Forelimb muscle (tissue), 1 donor: ENCODE measurements around the gene DDX49. TPM values are rescaled to one million over a fixed set of nuclear protein-coding genes. Genes with fewer than 3 reads are reported as not detected.
"Not testable (repeated sequence)": the region's sequence is repeated elsewhere in the genome, so short reads cannot be mapped to it uniquely, and the experiment has no call there.

Source experiments
- DNase-seq: peaks from one replicate; pipeline ENCODE4 v3.0.0-alpha.2; 2013; ENCODE audit warnings: low read depth
- polyA plus RNA-seq: library from polyadenylated mRNA; unstranded; fragments of 120-200 nt; gene quantifications from one replicate; pipeline ENCODE4 v1.2.1, GENCODE V29; 2013; ENCODE audit not compliant: insufficient read length

The DDX49 gene
- polyA plus RNA-seq, 1 donor, result 36.0 TPM

DNA sequence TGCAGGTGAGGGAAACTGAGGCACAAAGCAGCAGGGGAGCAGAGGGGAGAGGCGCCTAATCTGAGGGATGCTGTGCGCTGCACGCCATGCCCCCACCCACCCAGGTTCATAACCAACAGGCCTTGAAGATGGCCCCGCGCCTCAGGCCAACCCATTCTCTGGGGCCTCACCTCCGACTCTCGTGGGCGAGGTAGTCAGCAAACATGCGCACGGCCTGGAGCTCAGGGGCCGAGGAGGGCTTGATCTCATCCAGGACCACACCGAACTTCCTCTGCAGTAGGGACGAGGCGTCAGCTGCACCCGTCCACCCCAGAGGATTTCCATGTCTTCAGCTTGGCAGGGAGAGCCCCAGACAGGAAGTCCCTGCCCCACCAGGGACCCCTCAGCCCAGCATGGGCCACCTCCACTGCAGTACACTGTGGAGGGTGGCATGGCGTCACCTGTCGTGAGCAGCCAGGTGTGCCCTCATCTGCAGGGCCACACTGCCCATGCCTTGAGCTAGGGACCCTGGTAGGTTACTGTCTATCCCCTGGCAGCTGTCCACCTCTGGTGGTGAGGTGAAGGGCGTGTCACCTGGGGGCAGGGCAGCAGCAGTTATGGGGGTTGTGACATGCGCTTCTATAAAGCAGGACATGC lies 8.6 kb upstream of the DDX49 start:
- DNase-seq, result no peak

DNA sequence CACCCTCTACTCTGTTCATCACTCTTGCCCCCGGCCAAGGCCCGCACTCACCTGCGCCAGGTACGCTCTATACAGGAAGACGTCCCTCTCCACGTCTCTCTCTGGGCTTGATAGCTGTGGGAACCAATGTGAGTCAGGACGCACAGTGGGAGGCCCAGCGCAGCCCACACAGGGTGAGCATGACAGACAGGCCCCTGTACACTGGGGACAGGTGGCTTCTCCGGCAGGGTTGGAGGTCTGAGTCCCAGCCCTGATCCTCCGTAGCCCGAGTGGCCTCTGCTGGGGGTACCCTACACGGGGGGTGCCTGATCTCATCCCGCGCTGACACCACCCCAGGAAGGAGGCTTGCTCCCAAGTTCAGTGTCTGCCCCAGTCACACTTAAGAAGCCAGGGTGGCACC lies 6.6 kb upstream of the DDX49 start:
- DNase-seq, result no peak

DNA sequence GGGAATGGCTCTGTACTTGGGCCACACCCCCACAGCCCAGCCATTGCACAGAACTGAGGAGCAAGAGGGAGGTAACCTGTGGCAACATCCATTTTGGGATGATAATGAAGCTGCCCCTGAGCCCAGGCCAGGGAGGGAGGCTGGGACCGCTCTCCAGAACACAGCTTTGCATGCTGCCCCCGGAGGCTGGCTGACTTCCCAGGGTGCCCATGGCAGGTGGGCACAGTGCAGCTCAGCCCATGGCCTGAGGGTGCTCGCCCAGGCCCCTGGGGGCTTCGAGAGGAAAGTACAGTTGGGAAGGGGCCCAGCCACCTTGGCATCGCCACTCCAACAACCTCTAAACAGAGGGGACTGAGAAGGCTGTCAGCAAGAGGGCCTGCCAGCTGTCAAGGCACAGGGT lies 6.0 kb upstream of the DDX49 start:
- DNase-seq, result no peak

DNA sequence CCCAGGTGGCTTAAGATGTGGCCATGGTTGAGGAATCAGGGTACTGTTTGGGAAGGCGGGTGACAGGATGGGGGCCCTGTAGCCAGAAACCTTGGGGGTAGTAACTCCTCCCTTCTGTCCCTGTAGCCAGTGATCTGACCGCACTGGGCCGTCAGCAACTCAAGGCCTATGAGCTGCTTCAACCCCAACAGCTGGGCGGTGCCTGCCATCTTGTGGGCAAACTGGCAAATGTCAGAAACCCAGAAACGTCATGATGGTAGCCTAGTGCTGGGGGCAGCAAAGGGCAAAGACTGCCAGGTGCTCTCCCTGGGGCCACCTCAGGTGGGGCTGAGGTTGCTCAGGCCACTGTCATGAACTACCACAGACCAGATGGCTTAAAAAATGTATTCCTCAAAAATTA lies 3.9 kb upstream of the DDX49 start:
- DNase-seq, result no peak

DNA sequence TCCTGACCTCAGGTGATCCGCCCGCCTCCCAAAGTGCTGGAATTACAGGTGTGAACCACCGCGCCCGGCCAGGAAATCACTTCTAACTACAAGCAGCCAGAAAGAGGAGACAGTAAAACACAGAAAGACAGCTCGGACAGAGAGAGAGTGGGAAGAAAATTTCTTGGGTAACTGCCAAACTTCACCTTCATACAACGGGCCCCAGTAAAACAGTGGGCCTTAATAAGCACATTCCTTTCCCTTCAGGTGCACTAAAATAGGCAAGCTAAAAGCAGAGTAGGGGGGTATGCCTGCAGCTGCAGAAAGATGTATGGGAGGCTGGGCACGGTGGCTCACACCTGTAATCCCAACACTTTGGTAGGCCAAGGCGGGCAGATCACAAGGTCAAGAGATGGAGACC lies 1.9 kb upstream of the DDX49 start:
- DNase-seq, result not testable (repeated sequence)

GRCh38 chr19:18919900-18920214 lies 342 bp downstream of the DDX49 start:
- no peak for DNase-seq

DNA sequence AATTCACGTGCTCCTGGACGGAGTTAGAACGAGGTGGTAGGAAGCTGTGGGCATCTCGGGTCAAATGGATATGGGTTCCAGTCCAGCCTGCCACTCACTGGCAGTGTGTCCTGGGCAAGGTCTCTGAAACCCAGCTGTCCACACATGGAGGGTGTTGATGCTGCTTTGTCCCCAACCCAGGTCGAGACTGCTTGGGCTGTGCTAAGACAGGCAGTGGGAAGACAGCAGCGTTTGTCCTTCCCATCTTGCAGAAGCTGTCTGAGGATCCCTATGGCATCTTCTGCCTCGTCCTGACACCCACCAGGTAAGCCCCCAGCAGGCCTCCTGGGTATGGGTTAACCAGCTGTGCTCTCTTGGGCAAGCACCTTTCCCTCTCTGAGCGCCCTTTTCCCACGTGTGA lies 885 bp downstream of the DDX49 start:
- DNase-seq, result no peak

DNA sequence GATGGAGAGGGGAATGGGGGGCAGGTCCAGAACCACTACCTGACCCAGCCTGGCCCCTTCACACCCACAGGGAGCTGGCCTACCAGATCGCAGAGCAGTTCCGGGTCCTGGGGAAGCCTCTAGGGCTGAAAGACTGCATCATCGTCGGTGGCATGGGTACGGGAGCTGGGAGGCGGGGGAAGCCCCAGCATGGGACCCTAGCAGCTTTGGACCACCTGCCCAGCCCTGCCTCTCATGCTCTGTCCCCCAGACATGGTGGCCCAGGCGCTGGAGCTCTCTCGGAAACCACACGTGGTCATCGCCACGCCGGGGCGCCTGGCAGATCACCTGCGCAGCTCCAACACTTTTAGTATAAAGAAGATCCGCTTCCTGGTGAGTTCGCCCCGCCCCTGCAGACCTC lies 2.1 kb downstream of the DDX49 start:
- DNase-seq, result no peak

DNA sequence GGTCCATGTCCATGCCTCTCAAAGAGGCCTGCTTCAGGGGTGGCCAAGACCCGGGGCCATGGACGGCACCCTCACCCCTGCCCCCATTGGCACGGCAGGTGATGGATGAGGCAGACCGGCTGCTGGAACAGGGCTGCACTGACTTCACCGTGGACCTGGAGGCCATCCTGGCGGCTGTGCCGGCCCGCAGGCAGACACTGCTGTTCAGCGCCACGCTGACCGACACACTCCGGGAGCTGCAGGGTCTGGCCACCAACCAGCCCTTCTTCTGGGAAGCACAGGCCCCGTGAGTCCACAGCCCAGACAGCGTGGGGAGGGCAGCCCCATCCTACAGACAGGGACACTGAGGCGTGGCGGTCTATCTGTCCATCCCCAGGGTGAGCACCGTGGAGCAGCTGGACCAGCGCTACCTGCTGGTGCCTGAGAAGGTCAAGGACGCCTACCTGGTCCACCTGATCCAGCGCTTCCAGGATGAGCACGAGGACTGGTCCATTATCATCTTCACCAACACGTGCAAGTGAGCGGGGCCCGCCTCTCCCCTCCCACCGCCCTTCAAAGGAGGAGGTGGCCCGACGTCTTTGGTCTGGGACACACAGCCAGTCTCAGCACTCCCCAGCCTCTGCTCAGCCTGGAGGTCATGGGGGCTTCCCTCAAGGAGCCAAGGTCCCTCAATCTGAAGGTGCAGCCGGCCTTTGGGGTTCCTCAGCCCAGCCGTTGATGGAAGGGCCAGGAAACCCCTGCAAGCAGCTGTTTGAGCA lies 2.9 kb downstream of the DDX49 start:
- no peak for DNase-seq

GRCh38 chr19:18924684-18925213 lies 5.2 kb downstream of the DDX49 start:
- no peak for DNase-seq

DNA sequence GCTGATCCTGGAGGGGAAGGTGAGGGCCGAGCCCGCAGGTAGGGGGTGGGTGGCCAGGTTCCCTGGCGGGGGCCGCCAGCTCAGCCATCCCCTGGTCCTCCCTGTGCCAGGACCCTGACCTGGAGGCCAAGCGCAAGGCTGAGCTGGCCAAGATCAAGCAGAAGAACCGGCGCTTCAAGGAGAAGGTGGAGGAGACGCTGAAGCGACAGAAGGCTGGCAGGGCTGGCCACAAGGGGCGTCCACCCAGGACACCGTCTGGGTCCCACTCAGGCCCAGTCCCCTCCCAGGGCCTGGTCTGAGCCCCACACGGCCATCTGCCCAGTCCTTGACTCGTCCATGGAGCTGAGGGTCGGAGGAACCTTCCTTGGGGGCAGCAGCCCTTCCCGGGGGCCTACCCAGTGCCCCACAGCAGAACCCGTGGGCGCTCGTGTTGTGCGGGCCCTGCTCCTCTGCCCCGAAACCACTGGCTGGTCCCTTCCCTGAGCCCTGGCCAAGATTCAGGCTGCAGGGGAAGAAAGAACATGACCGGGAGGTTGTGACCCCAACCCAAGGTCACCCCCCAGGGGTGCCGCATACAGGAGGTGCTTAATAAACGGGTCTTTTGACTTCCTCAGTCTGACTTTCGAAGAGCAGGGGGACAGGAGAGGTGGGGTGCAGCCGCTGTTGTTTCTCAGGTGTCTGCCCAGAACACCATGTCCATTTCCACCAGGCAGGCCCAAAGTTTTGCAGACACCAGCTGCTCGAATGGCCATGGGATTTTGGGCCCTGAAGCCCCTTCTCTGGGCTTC lies 8.7 kb downstream of the DDX49 start:
- no peak for DNase-seq

GRCh38 chr19:18929311-18929710 lies 9.8 kb downstream of the DDX49 start:
- DNase-seq, result no peak

GRCh38 chr19:18931316-18932162 lies 12.0 kb downstream of the DDX49 start:
- no peak for DNase-seq

DNA sequence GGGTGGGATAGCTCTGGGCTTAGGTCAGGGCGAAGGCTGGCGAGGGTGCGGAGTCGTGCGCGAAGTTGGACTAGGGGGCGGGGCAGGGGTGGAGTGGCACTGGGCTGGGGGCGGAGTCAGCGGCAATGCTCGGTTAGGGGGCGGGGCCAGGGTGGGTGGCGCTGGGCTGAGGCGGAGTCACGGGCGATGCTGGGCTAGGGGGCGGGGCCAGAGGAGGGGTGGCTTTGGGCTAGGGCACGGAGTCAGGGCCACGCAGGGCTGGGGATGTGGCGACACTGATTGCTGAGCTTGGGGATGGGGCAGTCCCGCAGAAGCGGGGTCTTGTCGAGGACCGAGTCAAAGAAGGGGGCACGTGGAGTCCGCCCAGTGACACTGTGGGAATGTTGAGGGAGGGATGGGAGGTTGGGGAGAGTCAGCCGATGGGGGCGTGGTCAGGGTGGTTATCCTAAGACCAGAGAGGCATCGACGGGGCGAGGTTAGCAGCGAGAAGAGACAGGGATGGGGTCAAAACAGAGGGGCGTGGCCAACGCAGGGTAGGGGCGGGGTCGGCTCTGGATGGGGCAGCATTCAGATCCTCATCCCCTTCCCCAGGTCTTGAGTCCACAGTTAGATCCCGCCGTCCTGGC lies 12.8 kb downstream of the DDX49 start:
- DNase-seq, result no peak

- no peak for DNase-seq
These were observed 13.8 kb downstream of the DDX49 start for GRCh38 chr19:18933297-18933696.

DNA sequence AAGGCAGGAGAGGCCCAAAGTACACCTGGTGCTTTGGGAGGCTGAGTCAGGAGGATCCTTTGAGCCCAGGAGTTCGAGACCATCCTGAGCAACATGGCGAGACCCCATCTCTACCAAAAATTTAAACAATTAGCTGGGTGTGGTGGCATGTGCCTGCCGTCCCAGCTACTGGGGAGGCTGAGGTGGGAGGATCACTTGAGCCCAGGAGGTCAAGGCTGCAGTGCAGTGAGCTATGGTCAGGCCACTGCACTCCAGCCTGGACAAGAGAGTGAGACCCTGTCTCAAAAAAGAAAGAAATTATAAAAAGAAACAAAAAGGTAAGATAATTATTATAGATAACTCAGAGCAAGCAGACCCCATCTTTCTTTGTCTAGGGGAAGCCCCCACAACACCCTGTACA lies 19.6 kb downstream of the DDX49 start:
- DNase-seq, result no peak

DNA sequence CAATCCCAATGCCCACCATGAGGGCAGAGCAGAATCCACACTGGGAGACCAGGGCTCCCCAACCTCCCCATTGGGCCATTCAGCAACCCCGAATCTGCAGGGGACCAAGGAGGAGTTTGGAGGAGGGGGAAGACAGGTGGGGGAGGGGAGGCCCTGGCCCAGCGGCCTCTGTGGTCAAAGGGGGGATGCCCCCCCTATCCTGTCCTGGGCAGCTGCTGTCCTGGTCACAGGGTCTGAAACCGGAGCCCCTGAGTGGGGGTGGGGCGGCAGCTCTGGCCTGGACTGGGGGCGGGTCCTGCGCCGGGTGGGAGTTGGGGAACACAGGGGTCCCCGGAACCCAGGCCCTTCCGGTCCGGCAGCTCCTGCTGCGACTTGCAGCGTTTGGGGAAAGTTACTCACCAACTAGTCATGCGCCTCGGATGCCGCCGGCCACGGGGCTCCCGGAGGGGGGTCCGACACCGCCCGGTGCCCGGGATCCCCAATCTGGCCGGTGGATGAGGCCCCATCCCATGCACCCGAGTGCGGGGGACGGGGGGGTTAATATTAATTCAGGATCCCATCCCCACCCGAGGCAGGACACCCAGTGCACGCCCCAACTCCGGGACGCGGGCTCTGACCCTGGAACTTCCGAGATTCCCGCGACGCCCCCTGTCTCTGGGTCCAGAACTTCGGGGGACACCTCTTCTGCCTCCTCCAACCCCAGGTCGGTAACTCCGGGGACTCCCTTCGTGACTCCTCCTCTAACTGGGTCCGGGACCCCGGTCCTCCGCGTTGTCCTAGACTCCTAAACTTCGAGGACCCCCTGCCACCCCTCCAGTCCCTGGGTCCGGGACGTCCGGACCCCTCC lies 20.6 kb downstream of the DDX49 start:
- DNase-seq, result no peak

DNA sequence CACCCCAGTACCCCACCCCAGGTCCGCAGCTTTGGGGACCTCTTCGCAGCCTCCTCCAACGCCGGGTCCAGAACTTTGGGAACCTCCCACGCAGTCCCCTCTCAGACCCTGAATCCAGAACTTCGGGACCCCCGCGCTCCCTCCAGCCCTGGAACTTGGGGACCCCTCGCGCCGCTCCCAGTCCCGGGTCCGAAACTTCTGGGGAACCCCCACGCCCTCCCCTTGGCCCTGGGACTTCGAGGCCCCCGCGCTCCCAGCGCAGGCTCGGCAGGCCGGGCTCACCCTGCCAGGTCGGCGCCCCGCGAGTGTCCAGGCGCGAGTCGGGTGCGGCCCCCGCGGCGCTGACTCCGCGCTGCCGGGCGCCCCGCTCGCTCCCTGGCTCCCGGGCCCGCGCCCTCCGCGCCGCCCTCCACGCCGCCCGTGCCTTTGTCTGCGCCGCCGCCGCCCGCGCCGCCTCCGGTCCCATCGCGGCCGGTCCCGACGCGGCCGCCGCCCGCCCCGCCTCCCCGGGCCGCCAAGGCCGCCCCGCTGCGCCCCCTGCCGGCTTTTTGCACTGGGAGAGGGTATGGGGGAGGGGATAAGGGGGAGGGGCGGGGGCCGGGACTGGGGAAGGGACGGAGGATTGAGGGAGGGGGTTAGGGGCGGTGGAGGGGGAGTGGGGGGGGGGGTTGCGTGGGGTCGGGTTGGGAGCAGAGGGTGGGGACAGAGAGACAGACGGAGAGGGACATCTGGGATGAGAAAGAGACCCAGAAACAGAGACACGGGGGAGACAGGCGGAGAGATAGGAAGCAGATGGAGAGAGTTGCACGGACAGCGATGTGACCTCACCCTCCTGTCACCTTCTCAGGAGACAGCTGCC lies 21.5 kb downstream of the DDX49 start, which contains the start of gene HOMER3:
Gene HOMER3, minus strand, starts transcription at position 449 of the 859 bp plus-strand sequence. CDS start 2,235 bp downstream, outside the sequence.
- no peak for DNase-seq
